Uterus (tissue), 2 donors: ENCODE data around the gene EEF1AKMT2.

Experiments
- POLR2A ChIP-seq, 2 donors: fragments of 450-650 bp; IDR thresholded peaks; one replicate each; pipeline ENCODE4 v1.6.1; 2016; ENCODE audit warnings: antibody characterized with exemption in 2 of 2, mild to moderate bottlenecking in 1 of 2, moderate library complexity in 1 of 2
- TF ChIP-seq, protein P1 (sequence below), 4 experiments: fragments of 200-600 bp in 2 of 4; fragments of 450-650 bp in 2 of 4; sonication (generic) in 2 of 4; IDR thresholded peaks; one replicate each; pipeline ENCODE4 v1.5.1; 2016 to 2019; ENCODE audit warnings: antibody characterized with exemption in 4 of 4, mild to moderate bottlenecking in 2 of 4, moderate library complexity in 1 of 4

DNA sequence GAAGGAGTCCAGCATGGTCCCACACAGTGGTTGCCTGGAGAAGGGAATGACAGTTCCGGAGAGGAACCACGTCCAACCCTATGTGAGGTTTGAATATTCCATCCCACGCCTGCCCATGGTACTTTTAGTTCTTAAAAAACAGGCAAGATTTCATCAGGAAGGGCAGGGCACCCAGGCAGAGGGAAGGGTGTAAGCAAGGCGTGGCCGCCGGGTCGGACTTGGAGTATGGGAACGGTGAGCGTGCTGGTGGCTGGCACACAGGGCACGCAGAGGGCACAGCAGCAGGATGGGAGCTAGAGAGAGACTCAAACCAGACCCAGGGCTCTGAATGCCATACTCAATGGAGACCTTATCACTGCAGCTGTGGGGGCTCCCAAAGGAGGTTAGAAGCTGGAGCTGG, 81.8 kb downstream of the EEF1AKMT2 start:
- TF ChIP-seq, protein P1, sequence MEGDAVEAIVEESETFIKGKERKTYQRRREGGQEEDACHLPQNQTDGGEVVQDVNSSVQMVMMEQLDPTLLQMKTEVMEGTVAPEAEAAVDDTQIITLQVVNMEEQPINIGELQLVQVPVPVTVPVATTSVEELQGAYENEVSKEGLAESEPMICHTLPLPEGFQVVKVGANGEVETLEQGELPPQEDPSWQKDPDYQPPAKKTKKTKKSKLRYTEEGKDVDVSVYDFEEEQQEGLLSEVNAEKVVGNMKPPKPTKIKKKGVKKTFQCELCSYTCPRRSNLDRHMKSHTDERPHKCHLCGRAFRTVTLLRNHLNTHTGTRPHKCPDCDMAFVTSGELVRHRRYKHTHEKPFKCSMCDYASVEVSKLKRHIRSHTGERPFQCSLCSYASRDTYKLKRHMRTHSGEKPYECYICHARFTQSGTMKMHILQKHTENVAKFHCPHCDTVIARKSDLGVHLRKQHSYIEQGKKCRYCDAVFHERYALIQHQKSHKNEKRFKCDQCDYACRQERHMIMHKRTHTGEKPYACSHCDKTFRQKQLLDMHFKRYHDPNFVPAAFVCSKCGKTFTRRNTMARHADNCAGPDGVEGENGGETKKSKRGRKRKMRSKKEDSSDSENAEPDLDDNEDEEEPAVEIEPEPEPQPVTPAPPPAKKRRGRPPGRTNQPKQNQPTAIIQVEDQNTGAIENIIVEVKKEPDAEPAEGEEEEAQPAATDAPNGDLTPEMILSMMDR (IDR thresholded peaks at IDR 0.05): no peak
- no peak for TF ChIP-seq POLR2A (IDR thresholded peaks at IDR 0.05)
